Cardiac fibroblast (primary cell): ENCODE results near the gene CARD11.
"Not testable (repeated sequence)": the region's sequence is repeated elsewhere in the genome, so short reads cannot be mapped to it uniquely, and the experiment has no call there.

ENCODE experiments used
- DNase-seq, 2 donors: peaks; one replicate each; pipeline versions ENCODE4 v3.0.0 to v3.0.0-alpha.2; 2010; ENCODE audit warnings: low read depth in 2 of 2
- H3K4me3 ChIP-seq, 2 donors: replicated peaks in 1 of 2; 1 replicate in 1 of 2; 2 replicates in 1 of 2; pipeline ENCODE4 v1.5.1; 2011; ENCODE audit warnings: low read depth in 2 of 2, low read length in 2 of 2, mild to moderate bottlenecking in 2 of 2, moderate library complexity in 1 of 2
- CTCF ChIP-seq: IDR thresholded peaks from one replicate; pipeline ENCODE4 v1.5.1; 2011; ENCODE audit warnings: low read depth, mild to moderate bottlenecking, low read length, inconsistent platforms

CARD11 gene

DNA sequence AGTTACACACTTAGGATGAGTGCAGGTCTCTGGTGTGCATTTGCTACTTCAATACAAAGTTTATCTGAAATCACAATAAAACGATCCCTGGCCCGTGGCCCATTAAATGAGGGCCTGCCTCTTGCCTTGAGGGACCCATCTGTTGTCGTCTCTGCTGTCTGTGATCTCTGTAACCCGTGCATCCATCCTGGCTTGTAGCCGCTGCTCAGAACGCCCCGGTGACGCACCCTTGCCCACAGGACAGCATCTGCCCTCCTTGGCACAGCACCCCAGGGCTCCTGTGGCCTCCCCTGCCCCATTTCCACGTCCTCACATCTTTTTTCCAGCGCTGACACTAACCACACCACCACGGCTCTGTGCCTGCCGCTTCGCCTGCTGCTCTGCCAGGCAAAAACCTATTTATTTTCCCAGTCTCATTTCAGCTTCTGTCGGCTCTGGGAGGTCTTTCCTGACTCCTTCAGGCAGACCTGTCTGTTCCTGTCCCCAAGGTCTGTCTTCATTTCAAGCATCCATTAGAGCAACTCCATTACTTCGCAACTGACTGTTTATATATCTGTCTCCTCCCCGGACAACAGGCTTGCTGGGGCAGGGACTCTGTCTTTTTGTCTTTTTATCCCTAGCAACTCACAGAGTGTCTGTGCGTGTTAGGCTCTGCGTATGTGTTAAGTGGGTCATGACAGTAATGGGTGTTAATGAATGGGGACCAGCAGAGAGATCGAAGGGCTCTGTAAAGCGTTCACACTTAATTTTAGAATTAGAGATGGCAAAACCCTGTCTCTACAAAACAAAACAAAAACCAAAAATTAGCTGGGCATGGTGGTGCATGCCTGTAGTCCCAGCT is 16.4 kb downstream of the CARD11 start:
- no peak for TF ChIP-seq CTCF
- DNase-seq = no peak
- H3K4me3 ChIP-seq = no peak overlapping the region

DNA sequence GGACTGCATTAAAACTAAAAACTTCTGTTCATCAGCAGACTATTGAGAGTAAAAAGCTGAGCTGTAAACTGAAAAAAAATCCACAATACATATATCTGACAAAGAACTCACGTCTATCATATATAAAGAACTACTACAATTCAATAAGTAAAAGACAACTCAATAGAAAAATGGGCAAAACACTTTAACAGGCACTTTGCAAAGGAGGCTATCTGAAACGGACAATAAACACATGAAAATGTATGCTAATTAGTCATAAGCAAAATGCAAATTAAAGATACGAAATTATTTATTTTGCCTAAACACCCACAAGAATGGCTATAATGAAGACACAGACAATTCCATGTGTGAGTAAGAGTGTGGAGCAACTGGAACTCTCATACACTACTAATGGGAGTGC is 18.1 kb downstream of the CARD11 start:
- no peak for DNase-seq
- no peak overlapping the region for H3K4me3 ChIP-seq
- TF ChIP-seq CTCF = no peak

DNA sequence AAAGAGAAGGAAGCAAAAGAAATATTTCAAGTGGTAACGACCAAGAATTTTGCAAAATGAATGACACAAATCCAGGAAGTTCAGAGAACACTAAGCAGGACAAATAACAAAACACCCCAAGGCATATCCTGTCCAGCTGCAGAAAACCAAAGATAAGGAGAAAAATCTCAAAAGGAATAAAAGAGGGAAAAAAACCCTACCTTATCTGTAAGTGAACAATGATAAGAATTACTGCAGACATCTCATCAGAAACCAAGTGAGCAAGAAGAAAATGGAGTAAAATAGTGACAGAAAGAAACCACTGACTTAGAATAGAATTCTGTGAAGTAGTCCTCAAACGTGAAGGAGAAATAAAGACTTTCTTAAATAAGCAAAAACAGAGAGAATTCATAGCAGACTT is 21.8 kb downstream of the CARD11 start:
- no peak overlapping the region for H3K4me3 ChIP-seq
- DNase-seq = no peak
- TF ChIP-seq CTCF = no peak

DNA sequence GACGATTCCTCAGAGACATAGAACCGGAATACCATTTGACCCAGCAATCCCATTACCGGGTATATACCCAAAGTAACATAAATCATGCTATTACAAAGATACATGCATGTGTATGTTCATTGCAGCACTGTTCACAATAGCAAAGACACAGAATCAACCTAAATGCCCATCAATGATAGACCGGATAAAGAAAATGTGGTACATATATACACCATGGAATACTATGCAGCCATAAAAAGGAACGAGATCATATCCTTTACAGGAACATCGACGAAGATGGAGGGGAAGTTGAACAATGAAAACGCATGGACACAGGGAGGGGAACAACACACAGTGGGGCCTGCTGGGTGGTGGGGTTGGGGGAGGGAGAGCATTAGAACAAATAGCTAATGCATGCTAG is 22.4 kb downstream of the CARD11 start:
- H3K4me3 ChIP-seq, DNase-seq: not testable (repeated sequence)

DNA sequence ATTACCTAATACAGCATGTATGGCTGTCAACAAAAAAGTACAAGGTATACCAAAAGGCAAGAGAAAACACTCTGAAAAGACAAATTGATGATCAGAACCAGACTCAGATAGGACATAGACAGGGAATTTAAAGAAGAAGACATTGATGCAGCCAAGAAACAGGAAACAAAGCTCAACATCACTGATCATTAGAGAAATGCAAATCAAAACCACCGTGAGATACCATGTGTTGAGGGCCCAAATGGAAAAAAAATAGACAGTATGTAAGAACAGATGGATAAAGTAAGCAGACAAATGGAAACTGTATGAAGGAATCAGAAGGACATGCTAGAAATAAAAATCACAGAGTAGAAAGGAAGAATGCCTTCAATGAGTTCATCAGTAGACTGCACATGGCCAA is 23.3 kb downstream of the CARD11 start:
- DNase-seq = no peak
- no peak overlapping the region for H3K4me3 ChIP-seq
- TF ChIP-seq CTCF = no peak

DNA sequence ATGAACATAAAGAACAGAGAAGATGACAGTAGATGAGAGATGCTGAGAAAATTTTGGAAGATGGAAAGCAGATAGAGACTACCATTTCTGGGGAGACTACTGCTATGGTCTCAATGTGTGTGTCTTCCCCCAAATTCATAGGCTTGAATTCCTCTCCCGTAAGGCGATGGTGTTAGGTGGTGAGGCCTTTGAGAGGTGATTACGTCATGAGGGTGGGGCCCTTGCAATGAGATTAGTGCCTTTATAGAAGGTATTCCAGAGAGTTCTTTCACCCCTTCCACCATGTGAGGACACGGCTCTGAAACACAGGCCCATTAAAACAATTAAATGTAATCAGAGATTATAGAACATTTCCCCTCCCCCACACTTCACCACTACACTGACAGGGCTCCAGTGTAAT is 23.9 kb downstream of the CARD11 start:
- TF ChIP-seq CTCF = no peak
- no peak for DNase-seq
- H3K4me3 ChIP-seq = no peak overlapping the region

GRCh38 chr7:3013975-3014792 is 29.5 kb downstream of the CARD11 start:
- no peak for DNase-seq
- no peak for TF ChIP-seq CTCF
- no peak overlapping the region for H3K4me3 ChIP-seq
